ENCODE measurements around the gene HORMAD1. TPM values are rescaled to one million over a fixed set of nuclear protein-coding genes. Genes with fewer than 3 reads are reported as not detected.
"Not testable (repeated sequence)": the region's sequence is repeated elsewhere in the genome, so short reads cannot be mapped to it uniquely, and the experiment has no call there.

The HORMAD1 gene
- total RNA-seq, 2 experiments from 2014 or later: 0.62 to 0.69 TPM

DNA sequence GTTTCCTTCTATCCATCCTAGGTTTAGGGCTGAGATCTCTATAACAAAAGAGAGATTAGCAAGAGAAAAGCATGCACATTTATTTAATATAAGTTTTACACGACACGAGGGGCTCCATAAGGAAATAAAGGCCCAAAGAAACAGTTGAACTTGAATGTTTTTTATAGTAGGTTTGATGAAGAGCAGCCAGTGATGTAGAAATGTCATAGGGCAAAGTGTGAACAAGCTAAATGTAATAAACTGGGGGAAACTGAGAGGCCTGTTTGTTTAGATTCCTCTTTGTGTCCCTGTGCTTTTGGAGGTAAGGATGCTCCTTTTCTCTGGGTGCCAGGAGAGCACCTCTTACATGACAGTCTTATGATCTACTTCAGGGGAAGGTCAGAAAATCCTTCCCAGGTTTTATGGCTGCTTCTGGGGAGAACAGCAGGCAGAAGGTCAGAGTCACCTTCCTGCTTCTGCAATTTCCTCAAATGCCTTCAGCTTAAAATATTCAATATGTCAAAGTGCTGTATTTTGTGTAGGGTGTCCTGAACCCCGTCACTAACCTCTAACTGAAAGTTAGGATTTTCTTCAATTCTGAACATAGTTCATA, 9.5 kb upstream of the HORMAD1 start:
- no peaks in the 10 kb centered on the region for H3K27me3 Mint-ChIP-seq
- DNase-seq (no peak), ATAC-seq (ENCODE audit: low read depth) (no peak)
- no peaks in the 10 kb centered on the region for H3K9me3 Mint-ChIP-seq
- peaks cover 1% of the 10 kb centered on the region for H3K36me3 Mint-ChIP-seq
- POLR2A ChIA-PET: no interaction called here
- H3K27ac Mint-ChIP-seq: no peak overlapping the region
- H3K4me3 Mint-ChIP-seq: no peak overlapping the region
- H3K4me1 Mint-ChIP-seq: peaks cover under 1% of the 10 kb centered on the region

DNA sequence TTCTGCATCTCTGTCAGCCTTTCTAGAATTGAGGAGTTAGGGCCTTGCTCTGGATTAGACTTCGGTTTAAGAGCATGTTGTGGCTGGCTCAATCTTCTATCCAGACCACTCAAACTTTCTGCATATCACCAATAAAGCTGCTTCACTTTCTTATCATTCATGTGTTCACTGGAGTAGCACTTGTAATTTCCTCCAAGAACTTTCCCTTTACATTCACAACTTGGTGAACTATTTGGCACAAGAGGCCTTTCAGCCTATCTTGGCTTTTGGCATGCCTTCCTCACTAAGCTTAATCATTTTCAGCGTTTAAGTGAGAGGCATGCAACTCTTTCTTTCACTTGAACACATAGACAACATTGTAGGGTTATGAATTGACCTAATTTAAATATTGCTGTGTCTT, 3.6 kb upstream of the HORMAD1 start:
- peaks cover 2% of the 10 kb centered on the region for H3K36me3 Mint-ChIP-seq
- no peaks in the 10 kb centered on the region for H3K9me3 Mint-ChIP-seq
- POLR2A ChIA-PET: interaction anchor here (0.6 kb wide), 1 partner anchor 150 kb away, joined by 3 read pairs; no protein-coding TSS in a partner anchor
- H3K27me3 Mint-ChIP-seq: peaks cover 2% of the 10 kb centered on the region
- no peaks in the 10 kb centered on the region for H3K4me1 Mint-ChIP-seq
- H3K27ac Mint-ChIP-seq: no peak overlapping the region
- ATAC-seq (ENCODE audit: low read depth) (no peak), DNase-seq (no peak)
- no peak overlapping the region for H3K4me3 Mint-ChIP-seq

DNA sequence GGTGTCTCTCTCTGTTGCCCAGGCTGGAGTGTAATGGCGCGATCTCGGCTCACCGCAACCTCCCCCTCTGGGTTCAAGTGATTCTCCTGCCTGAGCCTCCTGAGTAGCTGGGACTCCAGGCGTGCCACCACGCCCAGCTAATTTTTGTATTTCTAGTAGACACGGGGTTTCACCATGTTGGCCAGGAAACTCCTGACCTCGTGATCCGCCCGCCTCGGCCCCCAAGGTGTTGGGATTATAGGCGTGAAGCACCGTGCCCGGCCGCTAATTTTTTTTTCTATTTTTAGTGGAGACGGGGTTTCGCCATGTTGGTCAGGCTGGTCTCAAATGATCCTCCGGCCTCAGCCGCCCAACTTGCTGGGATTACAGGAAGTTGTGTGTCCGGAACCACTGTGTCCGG, 597 bp downstream of the HORMAD1 start:
- H3K4me3 Mint-ChIP-seq: no peak overlapping the region
- DNase-seq: no peak
- ATAC-seq (ENCODE audit: low read depth): no peak
- no peaks in the 10 kb centered on the region for H3K4me1 Mint-ChIP-seq
- POLR2A ChIA-PET: no interaction called here
- no peak overlapping the region for H3K27ac Mint-ChIP-seq
- H3K27me3 Mint-ChIP-seq: peaks cover 2% of the 10 kb centered on the region
- peaks cover 2% of the 10 kb centered on the region for H3K36me3 Mint-ChIP-seq
- no peaks in the 10 kb centered on the region for H3K9me3 Mint-ChIP-seq

DNA sequence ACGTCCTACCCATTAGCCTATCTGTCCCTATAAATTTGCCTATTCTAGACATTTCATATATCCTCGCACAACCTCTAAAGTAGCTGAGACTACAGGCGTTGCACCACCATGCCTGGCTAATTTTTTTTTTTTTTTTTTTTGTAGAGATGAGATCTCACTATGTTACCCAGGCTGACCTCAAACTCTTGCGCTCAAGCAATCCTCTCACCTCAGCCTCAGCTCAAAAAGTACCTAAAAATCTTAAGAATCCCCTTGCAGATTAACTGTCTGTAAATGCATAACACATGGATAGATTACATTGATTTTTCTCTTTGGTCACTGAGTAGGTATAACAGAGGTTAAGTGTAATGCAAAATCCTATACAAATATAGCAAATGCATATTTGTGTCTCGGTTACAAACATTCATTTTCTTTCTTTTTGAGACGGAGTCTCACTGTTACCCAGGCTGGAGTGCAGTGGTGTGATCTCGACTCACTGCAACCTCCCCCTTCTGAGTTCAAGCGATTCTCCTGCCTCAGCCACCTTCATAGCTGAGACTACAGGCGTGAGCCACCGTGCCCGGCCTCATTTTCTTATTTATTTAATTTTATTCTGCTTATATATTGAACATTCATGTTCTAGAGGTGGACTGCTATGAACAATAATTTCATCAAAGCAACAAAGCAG, 2.3 kb downstream of the HORMAD1 start:
- H3K9me3 Mint-ChIP-seq: no peaks in the 10 kb centered on the region

DNA sequence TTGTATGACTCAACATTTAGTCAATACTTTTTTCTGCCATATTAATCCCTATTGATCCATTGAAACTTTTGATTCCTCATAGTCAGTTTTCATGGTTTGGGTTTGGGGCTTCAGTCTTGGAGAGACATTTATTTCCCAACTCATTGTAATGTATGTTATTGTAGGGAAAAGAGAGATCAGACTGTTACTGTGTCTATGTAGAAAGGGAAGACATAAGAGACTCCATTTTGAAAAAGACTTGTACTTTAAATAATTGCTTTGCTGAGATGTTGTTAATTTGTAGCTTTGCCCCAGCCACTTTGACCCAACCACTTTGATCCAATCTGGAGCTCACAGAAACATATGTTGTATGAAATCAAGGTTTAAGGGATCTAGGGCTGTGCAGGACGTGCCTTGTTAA, 11.7 kb downstream of the HORMAD1 start:
- ATAC-seq (ENCODE audit: low read depth); POLR2A ChIA-PET: not testable (repeated sequence)

More for the DNA sequence above, 2.3 kb downstream of the HORMAD1 start:
- H3K36me3 Mint-ChIP-seq: no peaks in the 10 kb centered on the region
- no peaks in the 10 kb centered on the region for H3K4me1 Mint-ChIP-seq
- POLR2A ChIA-PET: no interaction called here
- H3K27ac Mint-ChIP-seq: no peak overlapping the region
- H3K27me3 Mint-ChIP-seq: peaks cover 2% of the 10 kb centered on the region
- ATAC-seq (ENCODE audit: low read depth) (no peak), DNase-seq (no peak)
- H3K4me3 Mint-ChIP-seq: no peak overlapping the region

DNA sequence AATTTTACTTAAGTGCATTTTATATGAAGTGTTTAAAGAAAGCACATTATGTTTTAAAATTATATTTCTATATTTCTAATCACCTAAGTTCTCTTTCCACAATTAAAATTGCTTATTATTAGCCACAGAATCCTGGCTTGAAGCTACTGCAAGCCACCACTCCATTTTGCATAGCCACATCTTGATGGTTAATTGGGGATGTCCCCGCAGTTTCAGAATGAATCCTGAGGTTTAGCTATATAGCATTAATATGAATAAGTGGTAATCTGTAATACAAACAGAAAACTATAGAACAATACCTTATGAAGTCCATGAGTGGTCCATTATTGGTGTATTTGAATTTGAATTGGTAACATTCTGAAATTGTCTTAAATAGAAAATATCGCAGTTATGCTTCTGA, 12.1 kb downstream of the HORMAD1 start:
- ATAC-seq (ENCODE audit: low read depth): no peak
- no peaks in the 10 kb centered on the region for H3K9me3 Mint-ChIP-seq
- no peak for DNase-seq
- H3K27ac Mint-ChIP-seq: no peak overlapping the region
- H3K27me3 Mint-ChIP-seq: peaks cover 12% of the 10 kb centered on the region
- POLR2A ChIA-PET: no interaction called here
- H3K36me3 Mint-ChIP-seq: no peaks in the 10 kb centered on the region
- H3K4me3 Mint-ChIP-seq: no peak overlapping the region
- no peaks in the 10 kb centered on the region for H3K4me1 Mint-ChIP-seq

More for the DNA sequence above, 11.7 kb downstream of the HORMAD1 start:
- not testable (repeated sequence) for H3K4me1 Mint-ChIP-seq, H3K36me3 Mint-ChIP-seq, H3K27me3 Mint-ChIP-seq, DNase-seq, H3K9me3 Mint-ChIP-seq, H3K27ac Mint-ChIP-seq, H3K4me3 Mint-ChIP-seq

DNA sequence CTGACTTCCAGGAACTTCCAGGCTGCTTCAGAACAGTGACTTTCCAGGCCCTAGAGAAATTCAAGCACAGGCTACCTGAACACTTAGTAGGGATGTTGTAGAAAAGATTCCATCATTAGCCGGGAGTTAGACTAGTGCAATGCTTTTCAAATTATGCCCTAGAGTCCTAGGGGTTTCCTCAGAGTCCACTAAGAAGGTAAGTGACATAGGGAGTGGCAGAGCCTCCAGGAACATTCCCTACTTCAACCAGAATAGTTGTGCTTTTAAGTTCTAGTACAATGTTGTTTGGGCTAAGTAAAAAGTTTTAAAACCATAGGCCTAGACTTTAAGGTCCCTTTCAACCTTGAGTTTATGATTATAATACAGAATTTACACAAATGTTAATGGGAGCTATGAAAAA, 14.6 kb downstream of the HORMAD1 start:
- POLR2A ChIA-PET: no interaction called here
- Mint-ChIP-seq H3K4me3 (no peak overlapping the region), H3K27me3 (peaks cover 17% of the 10 kb centered on the region), H3K36me3 (no peaks in the 10 kb centered on the region), H3K9me3 (no peaks in the 10 kb centered on the region), H3K27ac (no peak overlapping the region), H3K4me1 (no peaks in the 10 kb centered on the region)
- DNase-seq (no peak), ATAC-seq (ENCODE audit: low read depth) (no peak)

DNA sequence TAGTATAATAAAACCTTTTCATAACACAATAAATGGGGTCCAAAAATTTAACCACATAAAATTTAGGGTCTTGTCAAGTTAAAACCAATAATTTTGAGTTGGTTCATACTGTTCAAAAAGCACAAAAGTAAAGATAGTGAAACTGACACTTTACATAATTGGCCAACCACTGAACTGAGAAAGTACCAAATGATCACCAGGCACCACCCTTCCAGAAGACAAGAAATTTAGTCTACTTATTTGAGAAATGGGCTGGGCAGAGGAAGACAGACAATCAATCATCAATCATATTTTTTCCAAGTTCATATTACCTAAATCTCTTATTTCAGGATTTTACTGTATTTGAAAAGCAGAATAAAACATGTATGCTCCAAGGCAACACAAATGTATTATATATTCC, 17.3 kb downstream of the HORMAD1 start:
- Mint-ChIP-seq H3K36me3 (no peaks in the 10 kb centered on the region), H3K4me3 (no peak overlapping the region), H3K27ac (no peak overlapping the region), H3K4me1 (no peaks in the 10 kb centered on the region), H3K27me3 (peaks cover 21% of the 10 kb centered on the region), H3K9me3 (no peaks in the 10 kb centered on the region)
- POLR2A ChIA-PET: no interaction called here
- DNase-seq (no peak), ATAC-seq (ENCODE audit: low read depth) (no peak)

DNA sequence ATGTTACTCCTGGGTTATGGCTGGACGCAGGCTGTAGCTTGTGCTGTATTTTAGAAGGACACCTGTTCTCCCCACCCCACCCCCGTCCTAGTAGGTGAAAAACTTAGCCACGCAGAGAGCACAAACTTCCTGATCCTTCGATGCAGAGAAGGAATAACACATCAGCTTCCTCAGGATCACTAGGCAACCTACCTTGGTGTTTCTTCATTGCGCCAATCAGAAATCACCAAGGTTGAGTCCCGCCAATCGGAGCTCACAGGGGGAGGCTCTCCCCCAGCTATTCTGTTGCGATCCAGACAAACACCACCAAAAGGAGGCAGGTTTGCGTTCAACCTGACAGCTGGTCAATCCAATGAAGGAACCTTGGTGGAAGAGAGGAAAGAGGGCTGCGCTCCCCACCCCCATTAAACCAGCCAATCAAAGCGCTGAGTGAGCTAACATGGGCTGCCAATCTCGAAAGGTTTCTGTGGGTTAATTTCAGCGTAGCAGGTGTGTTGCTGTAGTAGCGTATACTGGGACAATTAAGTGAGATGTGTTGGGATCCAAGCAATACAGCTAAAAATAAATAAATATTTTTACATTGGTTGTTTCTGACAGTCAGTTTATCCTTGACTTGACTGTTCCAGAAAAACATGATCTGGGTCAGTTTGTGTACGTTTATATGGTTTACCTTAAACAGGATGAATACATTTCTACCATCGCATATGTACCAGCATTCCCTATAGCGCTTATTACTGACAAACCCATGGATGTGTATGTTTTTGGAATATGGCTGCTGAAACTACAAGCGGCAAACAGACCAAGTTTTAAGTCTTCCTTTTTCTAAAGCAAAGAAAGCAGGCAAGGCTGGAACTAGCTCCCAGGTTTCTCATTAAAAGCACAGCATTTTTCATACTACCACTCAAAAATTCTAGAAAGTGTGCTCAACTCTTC, 23.4 kb downstream of the HORMAD1 start, which contains the start of gene GOLPH3L:
TSS of gene GOLPH3L (minus strand) at position 160 of the 933 bp plus-strand sequence. CDS start 2,316 bp downstream, outside the sequence.
- Mint-ChIP-seq H3K9me3 (no peaks in the 10 kb centered on the region), H3K4me1 (peaks cover 18% of the 10 kb centered on the region), H3K27me3 (peaks cover 12% of the 10 kb centered on the region), H3K4me3 (peak within 1 kb of the TSS; percentile 99), H3K36me3 (peaks cover 7% of the 10 kb centered on the region), H3K27ac (peak within 1 kb of the TSS; percentile 90)
- POLR2A ChIA-PET: interaction anchor here (0.6 to 2.4 kb wide), 11 partner anchors 11 to 333 kb away, joined by 3 to 15 read pairs (median 4); partner anchors contain the start of genes ENSA, MCL1, RPRD2 and SETDB1
- ATAC-seq (ENCODE audit: low read depth): peak; percentile 100
- peak; percentile 79 for DNase-seq

DNA sequence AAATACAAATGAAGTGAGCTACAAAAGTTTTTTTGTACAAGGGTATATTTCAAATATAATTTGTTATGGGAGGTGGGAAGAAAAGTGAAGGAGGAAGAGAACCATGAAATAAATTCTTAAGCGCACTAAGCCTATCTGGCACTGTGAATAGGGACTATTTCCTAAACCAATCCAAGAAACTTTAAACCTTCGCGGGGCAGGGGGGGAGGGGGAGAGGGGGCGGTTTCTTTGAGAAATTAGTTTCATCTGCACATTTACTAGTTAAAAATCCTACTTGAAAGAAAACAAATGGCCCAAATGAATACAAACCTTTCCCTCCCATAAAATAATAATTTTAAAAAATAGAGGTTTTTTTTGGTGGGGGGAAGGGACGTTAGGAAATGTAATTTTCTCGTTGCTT, 24.1 kb downstream of the HORMAD1 start:
- Mint-ChIP-seq H3K9me3 (no peaks in the 10 kb centered on the region), H3K36me3 (peaks cover 7% of the 10 kb centered on the region), H3K4me3 (peak overlapping the region; percentile 99), H3K27ac (peak overlapping the region; percentile 90), H3K4me1 (peaks cover 18% of the 10 kb centered on the region), H3K27me3 (peaks cover 12% of the 10 kb centered on the region)
- DNase-seq: no peak
- ATAC-seq (ENCODE audit: low read depth): no peak
- POLR2A ChIA-PET: interaction anchor here (0.6 to 2.4 kb wide), 10 partner anchors 10 to 333 kb away, joined by 3 to 15 read pairs (median 4); partner anchors contain the start of genes ENSA, MCL1, RPRD2 and SETDB1

DNA sequence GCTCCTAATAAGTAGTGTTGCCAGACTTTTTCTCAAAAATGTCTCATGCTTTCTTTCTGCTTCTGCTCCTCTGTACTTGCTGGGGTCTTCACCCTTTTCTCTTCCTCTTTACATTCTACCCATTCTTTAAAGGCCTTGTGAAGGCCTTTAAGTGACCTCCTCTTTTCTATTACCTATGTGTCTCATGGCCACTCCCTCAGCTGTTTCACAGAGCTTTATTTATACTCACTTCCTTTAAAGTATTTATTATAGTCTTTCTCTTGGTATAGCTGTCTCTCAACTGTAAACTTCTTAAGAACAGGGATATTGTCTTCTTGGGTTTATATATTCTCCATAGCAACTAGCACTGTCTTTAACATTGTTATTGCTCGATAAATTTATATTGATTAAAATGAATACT, 24.5 kb downstream of the HORMAD1 start:
- POLR2A ChIA-PET: interaction anchor here (0.6 to 2.4 kb wide), 5 partner anchors 117 to 332 kb away, joined by 3 to 10 read pairs (median 5); partner anchors contain the start of genes MCL1 and RPRD2
- H3K27ac Mint-ChIP-seq: no peak overlapping the region
- peaks cover 10% of the 10 kb centered on the region for H3K36me3 Mint-ChIP-seq
- ATAC-seq (ENCODE audit: low read depth) (no peak), DNase-seq (no peak)
- peaks cover 10% of the 10 kb centered on the region for H3K27me3 Mint-ChIP-seq
- peaks cover 18% of the 10 kb centered on the region for H3K4me1 Mint-ChIP-seq
- H3K9me3 Mint-ChIP-seq: no peaks in the 10 kb centered on the region
- H3K4me3 Mint-ChIP-seq: peak overlapping the region; percentile 99

DNA sequence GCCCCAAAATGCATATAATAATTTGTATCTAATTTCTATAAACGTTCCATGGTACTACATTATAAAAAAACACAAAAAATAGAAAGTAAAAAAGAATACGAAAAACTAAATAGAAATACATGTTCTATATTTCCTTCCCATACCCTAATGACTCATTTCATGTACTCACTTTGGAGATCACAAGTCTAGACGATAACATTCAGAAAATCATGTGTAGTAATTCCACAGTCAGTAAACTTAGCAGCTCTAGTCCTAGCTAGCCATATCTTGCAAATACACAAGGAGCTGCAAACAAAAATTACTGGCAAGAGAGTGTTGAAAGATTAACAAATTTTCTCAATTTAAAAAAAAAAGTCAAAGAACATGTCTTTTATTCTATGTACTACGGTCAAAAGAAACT, 25.1 kb downstream of the HORMAD1 start:
- no peaks in the 10 kb centered on the region for H3K9me3 Mint-ChIP-seq
- no peak for DNase-seq
- no peak overlapping the region for H3K27ac Mint-ChIP-seq
- ATAC-seq (ENCODE audit: low read depth): no peak
- H3K36me3 Mint-ChIP-seq: peaks cover 11% of the 10 kb centered on the region
- H3K27me3 Mint-ChIP-seq: peaks cover 6% of the 10 kb centered on the region
- peaks cover 19% of the 10 kb centered on the region for H3K4me1 Mint-ChIP-seq
- POLR2A ChIA-PET: interaction anchor here (2.4 kb wide), 1 partner anchor 116 kb away, joined by 10 read pairs; the partner anchor contains the start of gene MCL1
- peak overlapping the region; percentile 38 for H3K4me3 Mint-ChIP-seq

DNA sequence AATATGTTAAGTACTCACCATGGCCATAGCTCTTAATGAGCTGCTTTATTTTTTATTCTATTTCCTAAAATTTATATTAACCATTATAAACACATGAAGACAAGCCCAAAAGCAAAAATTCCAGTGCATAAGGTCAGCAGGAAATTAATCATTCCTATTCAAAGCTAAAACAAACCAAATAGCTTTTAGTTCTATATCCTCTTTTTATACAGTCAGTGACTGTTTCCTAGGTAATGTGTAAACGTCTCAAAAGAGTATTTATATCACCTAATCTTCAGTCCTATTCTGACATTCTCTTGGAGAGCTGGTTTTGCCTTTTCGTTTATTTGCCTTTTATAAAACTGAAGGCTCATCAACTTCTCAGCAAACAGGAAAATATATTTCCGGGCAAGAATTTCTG, 28.0 kb downstream of the HORMAD1 start:
- POLR2A ChIA-PET: no interaction called here
- DNase-seq: no peak
- Mint-ChIP-seq H3K4me1 (peaks cover 18% of the 10 kb centered on the region), H3K36me3 (peaks cover 15% of the 10 kb centered on the region), H3K27ac (no peak overlapping the region), H3K4me3 (no peak overlapping the region), H3K27me3 (no peaks in the 10 kb centered on the region), H3K9me3 (no peaks in the 10 kb centered on the region)
- no peak for ATAC-seq (ENCODE audit: low read depth)

Measured in activated naive CD8-positive, alpha-beta T cell treated with anti-CD3 and anti-CD28 coated beads, Interleukin-2, amount 10 ng/mL, durations not matched to agents 7 days and 5 days (primary cell).